Measurements from ENCODE around the gene DNAJA1.

- no peak for TF ChIP-seq CTCF (IDR thresholded peaks at IDR 0.05)
- TF ChIP-seq EP300 (IDR thresholded peaks at IDR 0.05) = no peak
These were observed 57.7 kb downstream of the DNAJA1 start for GRCh38 chr9:33082538-33083326.

Data from suprapubic skin (tissue), 3 donors.